Measurements from ENCODE around the gene KRTAP10-3.

- no peak for TF ChIP-seq CTCF (IDR thresholded peaks at IDR 0.05)
- no peak for TF ChIP-seq POLR2A (IDR thresholded peaks at IDR 0.05)
Observed at GRCh38 chr21:44544566-44544965, 14.0 kb downstream of the KRTAP10-3 start.
